Body of pancreas (tissue), 4 donors: ENCODE measurements around the gene TMEM158. TPM values are rescaled to one million over a fixed set of nuclear protein-coding genes. Genes with fewer than 3 reads are reported as not detected.

Source experiments
- ATAC-seq: fragments of 150-250 bp; one replicate; pipeline ENCODE4 v1.9.1; 2016
- DNase-seq, 4 donors: peaks; one replicate each; pipeline ENCODE4 v3.0.0-alpha.2; 2019
- H3K27ac ChIP-seq, 4 donors: fragments of 200-600 bp; sonication (generic); 1 replicate in 3 of 4; 2 replicates in 1 of 4; pipeline versions ENCODE4 v1.5.1 to v1.6.1; 2016 to 2019; ENCODE audit warnings: mild to moderate bottlenecking in 1 of 4, mixed read lengths in 1 of 4, moderate library complexity in 1 of 4
- H3K27me3 ChIP-seq, 2 donors: fragments of 200-600 bp; sonication (generic); one replicate each; pipeline ENCODE4 v1.6.0; 2016; ENCODE audit warnings: mild to moderate bottlenecking in 1 of 2
- H3K36me3 ChIP-seq, 2 donors: fragments of 200-600 bp; sonication (generic); replicated peaks in 1 of 2; 2 replicates each; pipeline ENCODE4 v1.5.1; 2016; ENCODE audit warnings: low read depth in 2 of 2; ENCODE audit not compliant: insufficient read depth in 1 of 2
- H3K4me1 ChIP-seq: fragments of 200-600 bp; sonication (generic); one replicate; pipeline ENCODE4 v1.6.0; 2016
- H3K4me3 ChIP-seq, 2 donors: fragments of 200-600 bp; sonication (generic); 1 replicate in 1 of 2; 2 replicates in 1 of 2; pipeline ENCODE4 v1.5.1; 2016 to 2019
- H3K9me3 ChIP-seq, 3 donors: fragments of 200-600 bp; sonication (generic); 1 replicate in 2 of 3; 2 replicates in 1 of 3; pipeline ENCODE4 v1.5.1; 2016
- POLR2A ChIP-seq, 3 donors: fragments of 450-650 bp; IDR thresholded peaks; one replicate each; pipeline ENCODE4 v1.6.1; 2016; ENCODE audit warnings: antibody characterized with exemption in 3 of 3, mild to moderate bottlenecking in 2 of 3
- WGBS, 2 donors: methylation state at CpG; one replicate each; pipeline ENCODE4 v1.1.5; 2017; 5-methylcytosine and 5-hydroxymethylcytosine counted together
- intact Hi-C: fragments of 100-400 bp; cut with DNase I; formaldehyde crosslinking; loops from one replicate; pipeline ENCODE4 v1.15.1; 2023
- total RNA-seq, 2 donors: library from RNA; depleted of rRNA; stranded (reverse); fragments of >200 nt; gene quantifications; one replicate each; pipeline ENCODE4 v1.1.0, GENCODE V29; 2016
- TF ChIP-seq, protein P1 (sequence below), 7 experiments: fragments of 450-650 bp in 4 of 7; fragments of 200-600 bp in 3 of 7; sonication (generic) in 3 of 7; IDR thresholded peaks; one replicate each; pipeline ENCODE4 v1.5.1; 2016 to 2019; ENCODE audit warnings: antibody characterized with exemption in 7 of 7

TMEM158 gene
- total RNA-seq, 2 donors from 2014 or later, result 3.1 to 6.9 TPM

DNA sequence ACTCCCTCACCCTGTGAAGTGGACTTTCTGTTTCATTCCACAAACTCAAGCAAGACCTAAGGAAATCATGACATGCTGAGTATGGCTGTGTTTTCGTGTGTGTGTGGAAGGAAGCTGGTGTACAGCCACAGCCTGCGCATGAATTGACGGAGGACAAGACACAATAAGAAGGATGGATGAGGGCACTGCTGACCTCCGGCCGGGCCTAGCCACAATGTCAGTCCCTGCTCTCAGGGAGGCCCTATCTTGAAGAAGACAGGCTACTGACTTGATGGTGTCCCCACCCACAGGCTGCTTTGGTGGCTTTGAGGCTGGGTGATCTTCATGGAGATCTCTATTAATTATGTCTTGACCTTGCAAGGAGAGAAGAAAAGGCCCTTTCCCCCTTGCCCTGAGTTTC, 40.6 kb downstream of the TMEM158 start:
- Histone ChIP-seq H3K4me3 (no peak overlapping the region), H3K9me3 (no peaks in the 10 kb centered on the region), H3K27ac (no peak overlapping the region), H3K36me3 (no peaks in the 10 kb centered on the region), H3K4me1 (peaks cover 9% of the 10 kb centered on the region), H3K27me3 (no peaks in the 10 kb centered on the region)
- TF ChIP-seq, protein P1, sequence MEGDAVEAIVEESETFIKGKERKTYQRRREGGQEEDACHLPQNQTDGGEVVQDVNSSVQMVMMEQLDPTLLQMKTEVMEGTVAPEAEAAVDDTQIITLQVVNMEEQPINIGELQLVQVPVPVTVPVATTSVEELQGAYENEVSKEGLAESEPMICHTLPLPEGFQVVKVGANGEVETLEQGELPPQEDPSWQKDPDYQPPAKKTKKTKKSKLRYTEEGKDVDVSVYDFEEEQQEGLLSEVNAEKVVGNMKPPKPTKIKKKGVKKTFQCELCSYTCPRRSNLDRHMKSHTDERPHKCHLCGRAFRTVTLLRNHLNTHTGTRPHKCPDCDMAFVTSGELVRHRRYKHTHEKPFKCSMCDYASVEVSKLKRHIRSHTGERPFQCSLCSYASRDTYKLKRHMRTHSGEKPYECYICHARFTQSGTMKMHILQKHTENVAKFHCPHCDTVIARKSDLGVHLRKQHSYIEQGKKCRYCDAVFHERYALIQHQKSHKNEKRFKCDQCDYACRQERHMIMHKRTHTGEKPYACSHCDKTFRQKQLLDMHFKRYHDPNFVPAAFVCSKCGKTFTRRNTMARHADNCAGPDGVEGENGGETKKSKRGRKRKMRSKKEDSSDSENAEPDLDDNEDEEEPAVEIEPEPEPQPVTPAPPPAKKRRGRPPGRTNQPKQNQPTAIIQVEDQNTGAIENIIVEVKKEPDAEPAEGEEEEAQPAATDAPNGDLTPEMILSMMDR (IDR thresholded peaks at IDR 0.05), result no peak
- no peak for TF ChIP-seq POLR2A (IDR thresholded peaks at IDR 0.05)
- intact Hi-C loops, result no loop called here
- WGBS, 2 donors, result 81 to 85% methylated on average over 5 of the region's 5 CpGs
- no peak for ATAC-seq
- no peak for DNase-seq

DNA sequence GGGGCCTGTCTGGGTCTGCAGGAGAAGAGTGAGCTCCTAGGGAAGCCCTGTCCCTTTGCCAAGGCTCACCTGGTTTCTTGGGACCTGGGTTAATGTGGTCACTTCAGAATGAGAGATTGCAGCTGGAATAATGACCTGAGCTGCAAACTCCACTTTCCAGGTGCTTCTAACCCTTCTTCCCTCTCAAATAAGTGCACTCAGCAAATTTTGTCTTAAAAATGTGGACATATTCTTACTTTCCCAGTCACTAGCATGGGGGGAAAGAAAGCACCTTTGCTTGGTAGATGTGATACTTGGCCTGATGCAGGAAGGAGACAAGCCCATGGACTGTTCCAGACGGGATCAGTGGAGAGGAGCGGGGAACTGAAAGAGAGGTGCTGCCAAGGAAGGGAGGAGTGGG, 41.0 kb downstream of the TMEM158 start:
- no peaks in the 10 kb centered on the region for H3K36me3 ChIP-seq
- 80 to 90% methylated on average over 2 of the region's 2 CpGs for WGBS, 2 donors
- H3K27ac ChIP-seq, result no peak overlapping the region
- TF ChIP-seq, protein P1 (IDR thresholded peaks at IDR 0.05), result no peak
- TF ChIP-seq POLR2A (IDR thresholded peaks at IDR 0.05), result no peak
- no peak for DNase-seq
- intact Hi-C loops, result no loop called here
- no peaks in the 10 kb centered on the region for H3K9me3 ChIP-seq
- peaks cover 9% of the 10 kb centered on the region for H3K4me1 ChIP-seq
- H3K27me3 ChIP-seq, result no peaks in the 10 kb centered on the region
- ATAC-seq, result no peak
- no peak overlapping the region for H3K4me3 ChIP-seq

DNA sequence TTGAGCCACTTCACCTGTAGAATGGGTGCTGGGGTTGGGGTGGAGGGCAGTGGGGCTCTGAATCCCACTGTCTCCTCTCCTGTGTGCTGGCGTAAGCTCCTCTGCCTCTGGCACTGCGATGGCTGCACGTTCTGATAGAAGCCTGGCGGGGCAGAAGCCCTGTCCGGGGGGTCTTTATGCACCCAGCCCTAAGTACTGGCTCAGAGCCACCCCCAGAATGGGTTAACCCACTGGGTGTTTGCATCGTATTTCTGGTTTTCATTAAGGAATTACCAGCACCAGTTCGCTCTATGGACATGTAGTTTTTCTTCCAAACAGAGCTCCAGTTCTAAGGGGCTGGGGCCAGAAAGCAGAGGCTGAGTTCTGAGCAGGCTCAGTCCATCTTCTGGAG, 42.2 kb downstream of the TMEM158 start:
- intact Hi-C loops, result no loop called here
- peak overlapping the region in 2 of 4 donors; percentile 45 to 61 for H3K27ac ChIP-seq
- peaks cover 11% of the 10 kb centered on the region for H3K4me1 ChIP-seq
- WGBS, 2 donors, result 80 to 87% methylated on average over 7 of the region's 7 CpGs
- no peak for ATAC-seq
- H3K36me3 ChIP-seq, result no peaks in the 10 kb centered on the region
- no peaks in the 10 kb centered on the region for H3K27me3 ChIP-seq
- H3K4me3 ChIP-seq, result no peak overlapping the region
- TF ChIP-seq POLR2A (IDR thresholded peaks at IDR 0.05), result no peak
- TF ChIP-seq, protein P1 (IDR thresholded peaks at IDR 0.05), result no peak
- no peak for DNase-seq
- no peaks in the 10 kb centered on the region for H3K9me3 ChIP-seq

DNA sequence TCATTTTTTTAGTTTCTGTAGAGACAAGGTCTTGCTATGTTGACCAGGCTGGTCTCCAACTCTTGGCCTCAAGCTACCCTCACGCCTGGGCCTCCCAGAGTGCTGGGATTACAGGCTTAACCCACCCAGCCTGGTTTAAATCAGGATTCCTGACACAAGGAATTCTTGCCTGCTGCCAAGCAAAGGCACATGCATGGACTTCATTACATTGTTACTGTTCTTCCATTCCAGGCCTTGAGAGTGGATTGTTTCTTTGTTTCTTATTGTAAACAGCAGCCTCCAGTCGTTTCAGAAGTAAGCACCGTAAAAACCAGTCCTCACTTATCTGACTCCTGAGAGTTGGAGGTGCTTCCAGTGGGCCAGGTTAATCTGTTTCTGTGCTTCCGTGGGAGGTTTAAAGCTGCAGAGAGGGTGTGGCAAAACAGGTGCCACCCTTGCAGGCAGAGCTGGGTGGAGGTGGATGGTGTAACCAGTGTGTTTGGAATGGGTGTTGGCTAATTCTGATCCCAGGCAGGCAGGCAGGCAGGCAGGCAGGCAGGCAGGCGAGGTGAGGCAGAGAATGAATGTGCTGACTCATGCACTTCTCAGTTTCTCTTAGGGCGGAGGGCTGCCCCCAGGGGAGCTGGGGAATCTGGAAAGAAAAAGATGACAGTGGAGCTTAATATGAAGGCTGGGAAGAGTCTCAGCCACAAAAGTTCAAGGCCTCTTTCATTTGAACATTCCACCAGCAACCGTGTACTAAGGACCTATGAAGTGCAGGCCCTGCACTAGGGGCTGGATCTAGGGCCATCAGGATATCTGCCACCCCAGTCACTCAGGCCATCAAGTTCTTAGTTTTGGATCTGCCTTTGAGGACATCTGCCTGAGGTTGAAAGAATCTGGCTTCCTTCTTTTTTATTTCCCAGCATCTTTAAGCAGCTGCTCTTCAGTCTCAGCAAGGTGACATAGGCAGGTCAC, 42.9 kb downstream of the TMEM158 start:
- TF ChIP-seq, protein P1 (IDR thresholded peaks at IDR 0.05), result no peak
- TF ChIP-seq POLR2A (IDR thresholded peaks at IDR 0.05), result peak in 2 of 3 donors; percentile 12 to 17
- Histone ChIP-seq H3K36me3 (no peaks in the 10 kb centered on the region), H3K27ac (peak overlapping the region; percentile 45 to 71 (median 54)), H3K27me3 (no peaks in the 10 kb centered on the region), H3K9me3 (no peaks in the 10 kb centered on the region), H3K4me1 (peaks cover 18% of the 10 kb centered on the region), H3K4me3 (no peak overlapping the region)
- WGBS, 2 donors, result 24 to 26% methylated on average over 7 of the region's 7 CpGs
- intact Hi-C loops, result no loop called here
- DNase-seq (peak; percentile 52 to 84 (median 80)), ATAC-seq (peak; percentile 90)
